Ishikawa (cell line): ENCODE data around the gene GUCY2D.

Source experiments
- CEBPB ChIP-seq: IDR thresholded peaks from 2 replicates; pipeline ENCODE4 v1.6.1; 2012
- CREB1 ChIP-seq: IDR thresholded peaks from 2 replicates; pipeline ENCODE4 v1.6.1; 2012; ENCODE audit warnings: low read depth
- EGR1 ChIP-seq: IDR thresholded peaks from 2 replicates; pipeline ENCODE4 v1.6.1; 2012
- EP300 ChIP-seq: IDR thresholded peaks from 2 replicates; pipeline ENCODE4 v1.6.1; 2012; ENCODE audit warnings: borderline replicate concordance
- FOXM1 ChIP-seq: IDR thresholded peaks from 2 replicates; pipeline ENCODE4 v1.6.1; 2012; ENCODE audit warnings: low read depth, borderline replicate concordance
- MAX ChIP-seq: IDR thresholded peaks from 2 replicates; pipeline ENCODE4 v1.6.1; 2012
- NFIC ChIP-seq: IDR thresholded peaks from 2 replicates; pipeline ENCODE4 v1.6.1; 2012
- RAD21 ChIP-seq: IDR thresholded peaks from 2 replicates; pipeline ENCODE4 v1.6.1; 2012; ENCODE audit warnings: low read depth
- REST ChIP-seq: IDR thresholded peaks from 2 replicates; pipeline ENCODE4 v1.6.1; 2012; ENCODE audit warnings: low read depth, mild to moderate bottlenecking
- TAF1 ChIP-seq: IDR thresholded peaks from 2 replicates; pipeline ENCODE4 v1.6.1; 2012; ENCODE audit warnings: low read depth, mild to moderate bottlenecking
- TCF12 ChIP-seq: IDR thresholded peaks from 2 replicates; pipeline ENCODE4 v1.6.1; 2012; ENCODE audit warnings: low read depth
- TEAD4 ChIP-seq: IDR thresholded peaks from 2 replicates; pipeline ENCODE4 v1.6.1; 2012
- USF1 ChIP-seq: IDR thresholded peaks from 2 replicates; pipeline ENCODE4 v1.6.1; 2012
- YY1 ChIP-seq: IDR thresholded peaks from 2 replicates; pipeline ENCODE4 v1.6.1; 2012; ENCODE audit warnings: low read depth
- ZBTB7A ChIP-seq: IDR thresholded peaks from 2 replicates; pipeline ENCODE4 v1.6.1; 2012; ENCODE audit warnings: low read depth

Gene GUCY2D

GRCh38 chr17:8048236-8048635 lies 45.8 kb downstream of the GUCY2D start:
- no peak for TF ChIP-seq CREB1
- no peak for TF ChIP-seq YY1
- TF ChIP-seq REST = no peak
- TF ChIP-seq EGR1 = no peak
- no peak for TF ChIP-seq CEBPB
- no peak for TF ChIP-seq RAD21
- TF ChIP-seq ZBTB7A = no peak
- TF ChIP-seq NFIC = no peak
- TF ChIP-seq FOXM1 = no peak
- TF ChIP-seq MAX = no peak
- TF ChIP-seq USF1 = no peak

DNA sequence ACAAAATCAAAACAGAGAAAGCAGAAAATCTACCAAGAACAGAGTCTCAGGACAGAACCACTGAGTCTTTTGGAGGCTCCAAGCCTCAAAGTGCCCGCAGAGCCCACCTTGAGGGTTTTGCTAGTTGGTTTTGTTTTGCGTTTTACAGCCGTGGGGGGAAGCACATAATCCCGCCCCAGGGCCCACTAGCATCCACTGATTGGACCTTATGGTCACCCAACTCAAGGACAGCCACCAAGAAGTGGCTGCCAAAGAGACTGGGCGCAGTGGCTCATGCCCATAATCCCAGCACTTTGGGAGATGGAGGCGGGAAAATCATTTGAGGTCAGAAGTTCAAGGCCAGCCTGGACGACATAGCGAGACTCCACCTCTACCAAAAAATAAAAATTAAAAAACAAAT lies 46.3 kb downstream of the GUCY2D start:
- TF ChIP-seq ZBTB7A (no peak), CEBPB (no peak), EGR1 (no peak), USF1 (no peak), RAD21 (no peak), EP300 (no peak), TEAD4 (no peak), TCF12 (no peak), TAF1 (no peak), FOXM1 (no peak), YY1 (no peak), CREB1 (no peak), REST (no peak)

DNA sequence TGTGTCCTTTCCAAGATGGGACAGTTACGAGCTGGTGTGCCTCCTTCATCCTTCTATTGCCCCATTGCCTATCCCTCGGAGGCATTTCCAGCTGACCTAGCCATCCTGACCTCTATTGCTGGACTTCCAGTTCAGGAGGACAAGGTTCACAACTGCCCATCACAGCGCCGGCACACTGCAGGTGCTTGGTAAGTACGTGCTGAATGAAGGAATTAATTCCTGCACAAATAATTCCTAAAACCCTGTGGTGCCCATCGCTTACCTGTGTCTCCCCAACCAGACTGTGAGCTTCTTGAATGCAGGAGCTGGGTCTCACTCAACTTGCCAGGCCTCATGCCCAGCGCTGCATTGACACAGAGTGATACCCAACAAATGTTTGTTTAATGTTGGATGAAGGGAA lies 49.4 kb downstream of the GUCY2D start:
- TF ChIP-seq CREB1 (no peak), YY1 (no peak), TCF12 (no peak), FOXM1 (no peak), ZBTB7A (no peak), CEBPB (no peak), EGR1 (no peak), MAX (no peak), TAF1 (no peak), USF1 (no peak), RAD21 (no peak), NFIC (no peak), TEAD4 (no peak), REST (no peak), EP300 (no peak)
